GM23338 (cell line): ENCODE measurements around the gene TCERG1L. TPM values are rescaled to one million over a fixed set of nuclear protein-coding genes. Genes with fewer than 3 reads are reported as not detected.
A peak's percentile ranks its signal among the peaks of the same experiment; 100 is the strongest.

Experiments
- ATAC-seq: fragments of 200-7000 bp; cut with Tn5 transposase; 3 replicates; pipeline ENCODE4 v1.9.1; 2020
- DNase-seq: peaks from one replicate; pipeline ENCODE4 v3.0.0-alpha.2; 2015; ENCODE audit warnings: low spot score
- H2AFZ ChIP-seq: fragments of 200-600 bp; sonication (generic); 2 replicates; pipeline ENCODE4 v1.8.0; 2016; ENCODE audit warnings: antibody characterized with exemption, mild to moderate bottlenecking, moderate library complexity
- H3F3A ChIP-seq: fragments of 200-600 bp; sonication (generic); replicated peaks from 2 replicates; pipeline ENCODE4 v1.8.0; 2017; ENCODE audit warnings: antibody characterized with exemption, mixed run types, low read depth
- H3K27ac ChIP-seq: fragments of 200-600 bp; sonication (generic); 2 replicates; pipeline ENCODE4 v1.6.1; 2016; ENCODE audit warnings: low read depth
- H3K27me3 ChIP-seq: fragments of 200-600 bp; sonication (generic); 2 replicates; pipeline ENCODE4 v1.8.0; 2016; ENCODE audit warnings: mild to moderate bottlenecking, mixed run types, moderate library complexity; ENCODE audit not compliant: insufficient read depth
- H3K36me3 ChIP-seq: fragments of 200-600 bp; sonication (generic); 2 replicates; pipeline ENCODE4 v1.8.0; 2016; ENCODE audit warnings: mild to moderate bottlenecking; ENCODE audit not compliant: insufficient read depth
- H3K4me1 ChIP-seq: fragments of 200-600 bp; sonication (generic); 2 replicates; pipeline ENCODE4 v1.8.0; 2016; ENCODE audit warnings: mild to moderate bottlenecking, moderate library complexity; ENCODE audit not compliant: insufficient read depth
- H3K4me2 ChIP-seq: fragments of 200-600 bp; sonication (generic); 2 replicates; pipeline ENCODE4 v1.7.1; 2017; ENCODE audit warnings: mixed run types
- H3K4me3 ChIP-seq: fragments of 200-600 bp; sonication (generic); 2 replicates; pipeline ENCODE4 v1.6.1; 2016; ENCODE audit warnings: mixed run types
- H3K79me2 ChIP-seq: fragments of 200-600 bp; sonication (generic); replicated peaks from 2 replicates; pipeline ENCODE4 v1.8.0; 2017; ENCODE audit warnings: mild to moderate bottlenecking; ENCODE audit not compliant: insufficient read depth
- H3K9me2 ChIP-seq: fragments of 200-600 bp; sonication (generic); 2 replicates; pipeline ENCODE4 v1.8.0; 2017; ENCODE audit not compliant: insufficient read depth
- H4K20me1 ChIP-seq: fragments of 200-600 bp; sonication (generic); replicated peaks from 2 replicates; pipeline ENCODE4 v1.8.0; 2017; ENCODE audit warnings: mild to moderate bottlenecking; ENCODE audit not compliant: insufficient read depth
- H3K27ac Mint-ChIP-seq: 2 replicates; pipeline ENCODE4 v1.8.0; 2020; ENCODE audit warnings: inconsistent platforms, mild to moderate bottlenecking, moderate library complexity, mixed read lengths
- H3K27me3 Mint-ChIP-seq: 3 replicates; pipeline ENCODE4 v1.8.0; 2022; ENCODE audit warnings: low read depth, mild to moderate bottlenecking, moderate library complexity, mixed read lengths, inconsistent platforms; ENCODE audit not compliant: insufficient read depth, poor library complexity
- H3K36me3 Mint-ChIP-seq: 3 replicates; pipeline ENCODE4 v1.8.0; 2021; ENCODE audit warnings: low read depth, mild to moderate bottlenecking, inconsistent platforms, moderate library complexity, mixed read lengths
- H3K4me1 Mint-ChIP-seq: 3 replicates; pipeline ENCODE4 v1.8.0; 2020; ENCODE audit warnings: mild to moderate bottlenecking, inconsistent platforms, mixed read lengths
- H3K4me3 Mint-ChIP-seq: 3 replicates; pipeline ENCODE4 v1.8.0; 2021; ENCODE audit warnings: moderate library complexity, mild to moderate bottlenecking, inconsistent platforms, mixed read lengths
- H3K9me3 Mint-ChIP-seq: 3 replicates; pipeline ENCODE4 v1.8.0; 2020; ENCODE audit warnings: moderate library complexity, mild to moderate bottlenecking, inconsistent platforms, mixed read lengths
- CREB1 ChIP-seq: fragments of 250-450 bp; sonication (Bioruptor Pico); IDR thresholded peaks from 2 replicates; pipeline ENCODE4 v1.5.0; 2020; ENCODE audit warnings: low read depth, mild to moderate bottlenecking, moderate library complexity
- NANOG ChIP-seq: IDR thresholded peaks from 2 replicates; pipeline ENCODE4 v1.6.1; 2016; ENCODE audit warnings: antibody characterized with exemption, borderline replicate concordance
- ZNF462 ChIP-seq: fragments of 250-450 bp; sonication (Bioruptor Pico); IDR thresholded peaks from 2 replicates; pipeline ENCODE4 v1.5.0; 2020; ENCODE audit warnings: mild to moderate bottlenecking, moderate library complexity
- polyA plus RNA-seq: library from polyadenylated mRNA; unstranded; fragments of >200 nt; fragmentation: Nextera tagmentation; extraction: Ambion mirVana; gene quantifications from 2 replicates; pipeline ENCODE4 v1.2.1, GENCODE V29; 2016
- total RNA-seq: library from RNA; depleted of rRNA; stranded (reverse); fragments of >200 nt; shearing (Covaris generic); gene quantifications from 2 replicates; pipeline ENCODE4 v1.2.3, GENCODE V29; 2014
- TF ChIP-seq, protein P1 (sequence below), 2 experiments: fragments of 200-600 bp in 1 of 2; sonication (generic) in 1 of 2; conservative IDR thresholded peaks; 2 replicates each; pipeline versions ENCODE4 v1.5.1 to v1.6.1; 2016 to 2017; ENCODE audit warnings: antibody characterized with exemption in 2 of 2, low read depth in 2 of 2, mild to moderate bottlenecking in 2 of 2, moderate library complexity in 1 of 2

Gene TCERG1L
- total and polyA plus RNA-seq, 2 experiments from 2014 or later, result 3.9 to 5.5 TPM

- Mint-ChIP-seq H3K4me1 (peaks cover 2% of the 10 kb centered on the region; the same call in 1 of the 3 replicates), H3K4me3 (no peak overlapping the region), H3K9me3 (peaks cover 84% of the 10 kb centered on the region), H3K36me3 (peaks cover 21% of the 10 kb centered on the region), H3K27ac (no peak overlapping the region), H3K27me3 (peaks cover 12% of the 10 kb centered on the region)
- Histone ChIP-seq H3F3A (no peaks in the 10 kb centered on the region), H3K79me2 (no peaks in the 10 kb centered on the region), H4K20me1 (no peaks in the 10 kb centered on the region), H3K4me3 (no peak overlapping the region), H3K27me3 (no peaks in the 10 kb centered on the region), H2AFZ (no peak overlapping the region), H3K27ac (no peak overlapping the region), H3K36me3 (no peaks in the 10 kb centered on the region), H3K4me2 (no peak overlapping the region), H3K4me1 (no peaks in the 10 kb centered on the region), H3K9me2 (peaks cover 3% of the 10 kb centered on the region; the same call in 1 of the 2 replicates)
- TF ChIP-seq ZNF462 (CRISPR knock-in tag) (no peak), CREB1 (CRISPR knock-in tag) (no peak), NANOG (no peak)
- TF ChIP-seq, protein P1, sequence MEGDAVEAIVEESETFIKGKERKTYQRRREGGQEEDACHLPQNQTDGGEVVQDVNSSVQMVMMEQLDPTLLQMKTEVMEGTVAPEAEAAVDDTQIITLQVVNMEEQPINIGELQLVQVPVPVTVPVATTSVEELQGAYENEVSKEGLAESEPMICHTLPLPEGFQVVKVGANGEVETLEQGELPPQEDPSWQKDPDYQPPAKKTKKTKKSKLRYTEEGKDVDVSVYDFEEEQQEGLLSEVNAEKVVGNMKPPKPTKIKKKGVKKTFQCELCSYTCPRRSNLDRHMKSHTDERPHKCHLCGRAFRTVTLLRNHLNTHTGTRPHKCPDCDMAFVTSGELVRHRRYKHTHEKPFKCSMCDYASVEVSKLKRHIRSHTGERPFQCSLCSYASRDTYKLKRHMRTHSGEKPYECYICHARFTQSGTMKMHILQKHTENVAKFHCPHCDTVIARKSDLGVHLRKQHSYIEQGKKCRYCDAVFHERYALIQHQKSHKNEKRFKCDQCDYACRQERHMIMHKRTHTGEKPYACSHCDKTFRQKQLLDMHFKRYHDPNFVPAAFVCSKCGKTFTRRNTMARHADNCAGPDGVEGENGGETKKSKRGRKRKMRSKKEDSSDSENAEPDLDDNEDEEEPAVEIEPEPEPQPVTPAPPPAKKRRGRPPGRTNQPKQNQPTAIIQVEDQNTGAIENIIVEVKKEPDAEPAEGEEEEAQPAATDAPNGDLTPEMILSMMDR (conservative IDR thresholded peaks at IDR 0.05; ENCODE audit: low read depth in 2 of 2), result peak; percentile 54 to 75
- peak; percentile 87 for ATAC-seq
- DNase-seq, result peak; percentile 79
Observed at GRCh38 chr10:131083915-131084790, 227.4 kb downstream of the TCERG1L start.
